ENCODE results near the gene PTPN9. TPM values are rescaled to one million over a fixed set of nuclear protein-coding genes. Genes with fewer than 3 reads are reported as not detected.
"Not testable (repeated sequence)": the region's sequence is repeated elsewhere in the genome, so short reads cannot be mapped to it uniquely, and the experiment has no call there.

PTPN9 gene
- total RNA-seq, 1 experiment from 2014 or later, result 64.9 TPM

- Histone ChIP-seq H3K27ac (ENCODE audit: low read depth, low read length, poor library complexity, severe bottlenecking) (peak overlapping the region; percentile 93), H3K9me3 (ENCODE audit: low read depth, low read length, poor library complexity, severe bottlenecking) (no peaks in the 10 kb centered on the region), H3K4me3 (ENCODE audit: low read depth, low read length, poor library complexity, severe bottlenecking) (peak overlapping the region; percentile 78), H3K4me1 (ENCODE audit: insufficient read depth, low read length, poor library complexity, severe bottlenecking) (peaks cover 9% of the 10 kb centered on the region), H3K27me3 (replicated peaks; ENCODE audit: insufficient read depth, low read depth, low read length, poor library complexity) (no peaks in the 10 kb centered on the region), H3K36me3 (ENCODE audit: insufficient read depth, low read length, poor library complexity, severe bottlenecking) (peaks cover 7% of the 10 kb centered on the region)
- BruUV-seq (replicated peaks), result no TSS peak
- intact Hi-C loops (cut with micrococcal nuclease; ENCODE audit: unreplicated experiment), result loop anchor here (5.0 kb wide), 3 partner anchors 146 to 191 kb away; partner anchors contain the start of genes IMP3 and SNUPN
- ChIA-PET CTCF (interaction anchor here (0.6 to 4.4 kb wide), 5 partner anchors 58 to 1580 kb away, joined by 4 to 21 read pairs (median 5); partner anchors contain the start of gene MAN2C1), POLR2A (ENCODE audit: low non-redundant PET) (interaction anchor here (0.6 to 0.7 kb wide), 5 partner anchors 9 to 494 kb away, joined by 3 to 25 read pairs (median 11); no protein-coding TSS in a partner anchor)
- no peak for DNase-seq (ENCODE audit: low spot score)
- TF ChIP-seq EZH2 (IDR thresholded peaks at IDR 0.05; ENCODE audit: borderline replicate concordance, low read depth, low read length, poor library complexity, severe bottlenecking) (no peak), CTCF (conservative IDR thresholded peaks at IDR 0.05; ENCODE audit: low read depth, low read length) (no peak)
These were observed 127.9 kb downstream of the PTPN9 start for GRCh38 chr15:75451202-75451673.

GRCh38 chr15:75450307-75451201, 128.6 kb downstream of the PTPN9 start:
- Histone ChIP-seq H3K27me3 (replicated peaks; ENCODE audit: insufficient read depth, low read depth, low read length, poor library complexity) (no peaks in the 10 kb centered on the region), H3K36me3 (ENCODE audit: insufficient read depth, low read length, poor library complexity, severe bottlenecking) (peaks cover 7% of the 10 kb centered on the region), H3K4me3 (ENCODE audit: low read depth, low read length, poor library complexity, severe bottlenecking) (peak overlapping the region; percentile 78), H3K4me1 (ENCODE audit: insufficient read depth, low read length, poor library complexity, severe bottlenecking) (peaks cover 9% of the 10 kb centered on the region), H3K9me3 (ENCODE audit: low read depth, low read length, poor library complexity, severe bottlenecking) (no peaks in the 10 kb centered on the region), H3K27ac (ENCODE audit: low read depth, low read length, poor library complexity, severe bottlenecking) (peak overlapping the region; percentile 93)
- CTCF ChIA-PET, result interaction anchor here (0.7 to 4.4 kb wide), 3 partner anchors 83 to 1580 kb away, joined by 5 to 21 read pairs (median 6); partner anchors contain the start of gene MAN2C1
- peak; percentile 99 for DNase-seq (ENCODE audit: low spot score)
- TF ChIP-seq CTCF (conservative IDR thresholded peaks at IDR 0.05; ENCODE audit: low read depth, low read length) (no peak), EZH2 (IDR thresholded peaks at IDR 0.05; ENCODE audit: borderline replicate concordance, low read depth, low read length, poor library complexity, severe bottlenecking) (no peak)
- no TSS peak for BruUV-seq (replicated peaks)
- POLR2A ChIA-PET (ENCODE audit: low non-redundant PET), result interaction anchor here (0.6 to 0.7 kb wide), 2 partner anchors 83 to 144 kb away, joined by 3 to 7 read pairs; no protein-coding TSS in a partner anchor
- intact Hi-C loops (cut with micrococcal nuclease; ENCODE audit: unreplicated experiment), result loop anchor here (5.0 kb wide), 3 partner anchors 147 to 192 kb away; partner anchors contain the start of genes IMP3 and SNUPN

- ChIA-PET CTCF (interaction anchor here (4.4 kb wide), 1 partner anchor 82 kb away, joined by 21 read pairs; the partner anchor contains the start of gene MAN2C1), POLR2A (ENCODE audit: low non-redundant PET) (interaction anchor here (0.7 kb wide), 1 partner anchor 82 kb away, joined by 7 read pairs; no protein-coding TSS in a partner anchor)
- TF ChIP-seq CTCF (conservative IDR thresholded peaks at IDR 0.05; ENCODE audit: low read depth, low read length) (no peak), EZH2 (IDR thresholded peaks at IDR 0.05; ENCODE audit: borderline replicate concordance, low read depth, low read length, poor library complexity, severe bottlenecking) (no peak)
- no peaks in the 10 kb centered on the region for H3K27me3 ChIP-seq (replicated peaks; ENCODE audit: insufficient read depth, low read depth, low read length, poor library complexity)
- peaks cover 9% of the 10 kb centered on the region for H3K4me1 ChIP-seq (ENCODE audit: insufficient read depth, low read length, poor library complexity, severe bottlenecking)
- peak overlapping the region; percentile 78 for H3K4me3 ChIP-seq (ENCODE audit: low read depth, low read length, poor library complexity, severe bottlenecking)
- DNase-seq (ENCODE audit: low spot score), result no peak
- H3K9me3 ChIP-seq (ENCODE audit: low read depth, low read length, poor library complexity, severe bottlenecking), result no peaks in the 10 kb centered on the region
- intact Hi-C loops (cut with micrococcal nuclease; ENCODE audit: unreplicated experiment), result loop anchor here (5.0 kb wide), 3 partner anchors 148 to 193 kb away; partner anchors contain the start of genes IMP3 and SNUPN
- H3K27ac ChIP-seq (ENCODE audit: low read depth, low read length, poor library complexity, severe bottlenecking), result peak overlapping the region; percentile 68
- no TSS peak for BruUV-seq (replicated peaks)
- peaks cover 7% of the 10 kb centered on the region for H3K36me3 ChIP-seq (ENCODE audit: insufficient read depth, low read length, poor library complexity, severe bottlenecking)
These were observed 129.4 kb downstream of the PTPN9 start for GRCh38 chr15:75449585-75450306.

GRCh38 chr15:75448171-75448570, 130.9 kb downstream of the PTPN9 start:
- H3K27ac ChIP-seq (ENCODE audit: low read depth, low read length, poor library complexity, severe bottlenecking); CTCF ChIA-PET; H3K4me3 ChIP-seq (ENCODE audit: low read depth, low read length, poor library complexity, severe bottlenecking); DNase-seq (ENCODE audit: low spot score); H3K36me3 ChIP-seq (ENCODE audit: insufficient read depth, low read length, poor library complexity, severe bottlenecking); H3K27me3 ChIP-seq (replicated peaks; ENCODE audit: insufficient read depth, low read depth, low read length, poor library complexity); BruUV-seq (replicated peaks); intact Hi-C loops (cut with micrococcal nuclease; ENCODE audit: unreplicated experiment); H3K9me3 ChIP-seq (ENCODE audit: low read depth, low read length, poor library complexity, severe bottlenecking); POLR2A ChIA-PET (ENCODE audit: low non-redundant PET): not testable (repeated sequence)
- peaks cover 16% of the 10 kb centered on the region for H3K4me1 ChIP-seq (ENCODE audit: insufficient read depth, low read length, poor library complexity, severe bottlenecking)
